HEK293 (cell line): ENCODE data around the gene SNRPD3.

Experiments
- GFI1B ChIP-seq: fragments of 450-650 bp; formaldehyde crosslinking; IDR thresholded peaks from 2 replicates; pipeline ENCODE4 v1.5.1; 2016; ENCODE audit warnings: missing biosample characterization, missing genetic modification characterization
- IKZF3 ChIP-seq: fragments of 450-650 bp; IDR thresholded peaks from 2 replicates; pipeline ENCODE4 v1.5.0; 2018; ENCODE audit warnings: missing biosample characterization, mild to moderate bottlenecking, missing genetic modification characterization, moderate library complexity
- KLF8 ChIP-seq: fragments of 450-650 bp; formaldehyde crosslinking; IDR thresholded peaks from 2 replicates; pipeline ENCODE4 v1.5.1; 2016; ENCODE audit warnings: missing biosample characterization, missing genetic modification characterization
- SP7 ChIP-seq: fragments of 450-650 bp; formaldehyde crosslinking; IDR thresholded peaks from 2 replicates; pipeline ENCODE4 v1.5.1; 2016; ENCODE audit warnings: missing biosample characterization, missing genetic modification characterization
- TRIM28 ChIP-seq: IDR thresholded peaks from 2 replicates; pipeline ENCODE4 v1.6.1; 2011; ENCODE audit warnings: low read length, control low read depth, borderline replicate concordance
- ZBTB17 ChIP-seq: fragments of 450-650 bp; formaldehyde crosslinking; IDR thresholded peaks from 2 replicates; pipeline ENCODE4 v1.5.1; 2016; ENCODE audit warnings: missing biosample characterization, missing genetic modification characterization
- ZBTB7A ChIP-seq: fragments of 450-650 bp; formaldehyde crosslinking; IDR thresholded peaks from 2 replicates; pipeline ENCODE4 v1.5.1; 2016; ENCODE audit warnings: low read depth, missing biosample characterization, missing genetic modification characterization
- ZEB2 ChIP-seq: fragments of 450-650 bp; formaldehyde crosslinking; IDR thresholded peaks from 2 replicates; pipeline ENCODE4 v1.5.1; 2016; ENCODE audit warnings: missing biosample characterization, missing genetic modification characterization
- ZFP69B ChIP-seq: fragments of 450-650 bp; formaldehyde crosslinking; IDR thresholded peaks from 2 replicates; pipeline ENCODE4 v1.5.1; 2016; ENCODE audit warnings: missing biosample characterization, missing genetic modification characterization
- ZNF148 ChIP-seq: fragments of 450-650 bp; formaldehyde crosslinking; IDR thresholded peaks from 2 replicates; pipeline ENCODE4 v1.5.0; 2017; ENCODE audit warnings: missing biosample characterization, missing genetic modification characterization, borderline replicate concordance
- ZNF175 ChIP-seq: fragments of 450-650 bp; formaldehyde crosslinking; IDR thresholded peaks from 2 replicates; pipeline ENCODE4 v1.5.1; 2016; ENCODE audit warnings: missing biosample characterization, missing genetic modification characterization
- ZNF2 ChIP-seq: fragments of 450-650 bp; formaldehyde crosslinking; IDR thresholded peaks from 2 replicates; pipeline ENCODE4 v1.5.1; 2016; ENCODE audit warnings: missing biosample characterization, missing genetic modification characterization
- ZNF24 ChIP-seq: fragments of 450-650 bp; formaldehyde crosslinking; IDR thresholded peaks from 2 replicates; pipeline ENCODE4 v1.5.1; 2016; ENCODE audit warnings: missing biosample characterization, missing genetic modification characterization
- ZNF26 ChIP-seq: fragments of 450-650 bp; formaldehyde crosslinking; IDR thresholded peaks from 2 replicates; pipeline ENCODE4 v1.5.1; 2016; ENCODE audit warnings: missing biosample characterization, missing genetic modification characterization
- ZNF302 ChIP-seq: fragments of 450-650 bp; formaldehyde crosslinking; IDR thresholded peaks from 2 replicates; pipeline ENCODE4 v1.5.1; 2016; ENCODE audit warnings: missing biosample characterization, missing genetic modification characterization, low read depth
- ZNF354C ChIP-seq: fragments of 450-650 bp; formaldehyde crosslinking; IDR thresholded peaks from 2 replicates; pipeline ENCODE4 v1.5.1; 2016; ENCODE audit warnings: missing biosample characterization, missing genetic modification characterization, low read depth, borderline replicate concordance
- ZNF37A ChIP-seq: fragments of 450-650 bp; IDR thresholded peaks from 2 replicates; pipeline ENCODE4 v1.5.1; 2018; ENCODE audit warnings: missing biosample characterization, missing genetic modification characterization
- ZNF449 ChIP-seq: fragments of 450-650 bp; formaldehyde crosslinking; IDR thresholded peaks from 2 replicates; pipeline ENCODE4 v1.5.1; 2017; ENCODE audit warnings: missing biosample characterization, mild to moderate bottlenecking, missing genetic modification characterization, moderate library complexity
- ZNF48 ChIP-seq: fragments of 450-650 bp; formaldehyde crosslinking; IDR thresholded peaks from 2 replicates; pipeline ENCODE4 v1.5.1; 2016; ENCODE audit warnings: missing biosample characterization, missing genetic modification characterization
- ZNF510 ChIP-seq: fragments of 450-650 bp; formaldehyde crosslinking; IDR thresholded peaks from 2 replicates; pipeline ENCODE4 v1.5.1; 2018; ENCODE audit warnings: mild to moderate bottlenecking, missing genetic modification characterization, missing biosample characterization; ENCODE audit not compliant: insufficient replicate concordance
- ZNF518A ChIP-seq: fragments of 450-650 bp; formaldehyde crosslinking; conservative IDR thresholded peaks from 2 replicates; pipeline ENCODE4 v1.5.1; 2016; ENCODE audit warnings: low read depth, missing biosample characterization, missing genetic modification characterization
- ZNF555 ChIP-seq: fragments of 450-650 bp; formaldehyde crosslinking; conservative IDR thresholded peaks from 2 replicates; pipeline ENCODE4 v1.5.1; 2017; ENCODE audit warnings: missing biosample characterization, mild to moderate bottlenecking, missing genetic modification characterization, inconsistent platforms
- ZNF571 ChIP-seq: fragments of 450-650 bp; formaldehyde crosslinking; IDR thresholded peaks from 2 replicates; pipeline ENCODE4 v1.5.0; 2017; ENCODE audit warnings: missing biosample characterization, missing genetic modification characterization
- ZNF585B ChIP-seq: fragments of 450-650 bp; formaldehyde crosslinking; IDR thresholded peaks from 2 replicates; pipeline ENCODE4 v1.5.1; 2016; ENCODE audit warnings: missing biosample characterization, missing genetic modification characterization
- ZNF596 ChIP-seq: fragments of 450-650 bp; IDR thresholded peaks from 2 replicates; pipeline ENCODE4 v1.5.0; 2018; ENCODE audit warnings: missing biosample characterization, mild to moderate bottlenecking, missing genetic modification characterization, moderate library complexity
- ZNF658 ChIP-seq: fragments of 450-650 bp; formaldehyde crosslinking; IDR thresholded peaks from 2 replicates; pipeline ENCODE4; 2016; ENCODE audit warnings: missing biosample characterization, missing genetic modification characterization
- ZNF660 ChIP-seq: fragments of 450-650 bp; IDR thresholded peaks from 2 replicates; pipeline ENCODE4 v1.5.1; 2018; ENCODE audit warnings: missing biosample characterization, mild to moderate bottlenecking, missing genetic modification characterization
- ZNF701 ChIP-seq: fragments of 450-650 bp; formaldehyde crosslinking; IDR thresholded peaks from 2 replicates; pipeline ENCODE4 v1.5.1; 2016; ENCODE audit warnings: missing biosample characterization, missing genetic modification characterization
- ZNF707 ChIP-seq: fragments of 450-650 bp; formaldehyde crosslinking; IDR thresholded peaks from 2 replicates; pipeline ENCODE4 v1.5.1; 2016; ENCODE audit warnings: missing biosample characterization, missing genetic modification characterization
- ZNF76 ChIP-seq: fragments of 450-650 bp; formaldehyde crosslinking; IDR thresholded peaks from 2 replicates; pipeline ENCODE4; 2016; ENCODE audit warnings: low read depth, missing biosample characterization, missing genetic modification characterization, borderline replicate concordance

The SNRPD3 gene

GRCh38 chr22:24555165-24556039 lies at the start of gene SNRPD3 (continued):
- peak; percentile 97 for TF ChIP-seq KLF8 (tag by site-specific recombination)
- peak; percentile 97; the same call in 1 of the 2 replicates for TF ChIP-seq ZEB2 (tag by site-specific recombination)
- TF ChIP-seq ZNF518A (tag by site-specific recombination) = peak; percentile 79
- TF ChIP-seq ZFP69B (tag by site-specific recombination) = peak; percentile 93
- peak; percentile 90; the same call in 1 of the 2 replicates for TF ChIP-seq ZNF660 (tag by site-specific recombination)
- TF ChIP-seq ZNF37A = no peak
- TF ChIP-seq ZNF596 (tag by site-specific recombination) = no peak
- peak; percentile 95 for TF ChIP-seq ZBTB17 (tag by site-specific recombination)
- TF ChIP-seq ZNF26 (tag by site-specific recombination) = no peak
- peak; percentile 99 for TF ChIP-seq ZNF2 (tag by site-specific recombination)
- no peak for TF ChIP-seq ZNF707 (tag by site-specific recombination)
- TF ChIP-seq ZNF510 (tag by site-specific recombination) = no peak
- no peak for TF ChIP-seq ZNF48
- peak; percentile 96 for TF ChIP-seq SP7
- TF ChIP-seq ZBTB7A (tag by site-specific recombination) = peak; percentile 87; the same call in 1 of the 2 replicates
- TF ChIP-seq ZNF354C = no peak
- TF ChIP-seq ZNF658 = no peak
- TF ChIP-seq GFI1B = no peak
- TF ChIP-seq ZNF24 (tag by site-specific recombination) = peak; percentile 90
- TF ChIP-seq ZNF76 (tag by site-specific recombination) = peak; percentile 99
- TF ChIP-seq ZNF571 (tag by site-specific recombination) = no peak
- TF ChIP-seq ZNF302 (tag by site-specific recombination) = 0 out of 2 replicates have a peak, but pooled peaks have one; percentile 21
- 0 out of 2 replicates have a peak, but pooled peaks have one; percentile 46 for TF ChIP-seq ZNF701
- TF ChIP-seq ZNF585B = no peak
- no peak for TF ChIP-seq ZNF449 (tag by site-specific recombination)
- TF ChIP-seq ZNF175 = no peak
- TF ChIP-seq ZNF148 (tag by site-specific recombination) = peak; percentile 90
- TF ChIP-seq IKZF3 (tag by site-specific recombination) = peak; percentile 90
- TF ChIP-seq TRIM28 = peak; percentile 94
- TF ChIP-seq ZNF555 (tag by site-specific recombination) = no peak
